Naive thymus-derived CD8-positive, alpha-beta T cell (primary cell): ENCODE data around the gene HSFX4. TPM values are rescaled to one million over a fixed set of nuclear protein-coding genes. Genes with fewer than 3 reads are reported as not detected.
"Not testable (repeated sequence)": the region's sequence is repeated elsewhere in the genome, so short reads cannot be mapped to it uniquely, and the experiment has no call there.

Experiments
- ATAC-seq, 2 donors: fragments of 150-1000 bp; cut with Tn5 transposase in 1 of 2; sonication (Bioruptor Pico), chemical (Tn5 transposase) in 1 of 2; 1 replicate in 1 of 2; 2 replicates in 1 of 2; pipeline ENCODE4 v1.10.0; 2021; ENCODE audit warnings: mild to moderate bottlenecking in 2 of 2, moderate library complexity in 2 of 2
- POLR2A ChIA-PET: fragments of 350-600 bp; sonication (Branson Sonifier 250); formaldehyde crosslinking; loops from one replicate; lab custom pipeline; 2021; ENCODE audit warnings: antibody characterized with exemption; lab: Charles Lee
- DNase-seq, 10 donors: peaks; one replicate each; pipeline versions ENCODE4 v3.0.0 to v3.0.0-alpha.2; 2020 to 2022
- H3K27ac Mint-ChIP-seq, 10 donors: one replicate each; pipeline ENCODE4 v1.8.0; 2020 to 2022; ENCODE audit warnings: mild to moderate bottlenecking in 10 of 10, mixed read lengths in 10 of 10, moderate library complexity in 4 of 10, inconsistent platforms in 1 of 10
- H3K27me3 Mint-ChIP-seq, 5 donors: one replicate each; pipeline ENCODE4 v1.8.0; 2021 to 2022; ENCODE audit warnings: mixed read lengths in 5 of 5
- H3K36me3 Mint-ChIP-seq, 3 donors: one replicate each; pipeline ENCODE4 v1.8.0; 2020 to 2022; ENCODE audit warnings: mixed read lengths in 3 of 3, mild to moderate bottlenecking in 2 of 3, inconsistent platforms in 1 of 3
- H3K4me1 Mint-ChIP-seq, 4 donors: one replicate each; pipeline ENCODE4 v1.8.0; 2021 to 2022; ENCODE audit warnings: mixed read lengths in 4 of 4
- H3K4me3 Mint-ChIP-seq, 10 donors: one replicate each; pipeline ENCODE4 v1.8.0; 2020 to 2022; ENCODE audit warnings: mild to moderate bottlenecking in 10 of 10, mixed read lengths in 10 of 10, moderate library complexity in 6 of 10, inconsistent platforms in 1 of 10
- H3K9me3 Mint-ChIP-seq, 9 donors: one replicate each; pipeline ENCODE4 v1.8.0; 2020 to 2022; ENCODE audit warnings: mixed read lengths in 9 of 9, mild to moderate bottlenecking in 3 of 9, inconsistent platforms in 1 of 9, moderate library complexity in 1 of 9
- polyA plus RNA-seq, 3 donors: library from polyadenylated mRNA; unstranded; fragments of 300-500 nt; fragmentation: Illumina TruSeq; gene quantifications; one replicate each; pipeline ENCODE4 v1.2.3, GENCODE V29; 2021
- total RNA-seq, 8 experiments: library from RNA in 2 of 8; stranded (reverse) in 2 of 8; gene quantifications; one replicate each; pipeline ENCODE4 v1.2.3 and lab custom pipeline; 2021 to 2026

Gene HSFX4
- total and polyA plus RNA-seq, 5 experiments from 2014 or later = not detected

DNA sequence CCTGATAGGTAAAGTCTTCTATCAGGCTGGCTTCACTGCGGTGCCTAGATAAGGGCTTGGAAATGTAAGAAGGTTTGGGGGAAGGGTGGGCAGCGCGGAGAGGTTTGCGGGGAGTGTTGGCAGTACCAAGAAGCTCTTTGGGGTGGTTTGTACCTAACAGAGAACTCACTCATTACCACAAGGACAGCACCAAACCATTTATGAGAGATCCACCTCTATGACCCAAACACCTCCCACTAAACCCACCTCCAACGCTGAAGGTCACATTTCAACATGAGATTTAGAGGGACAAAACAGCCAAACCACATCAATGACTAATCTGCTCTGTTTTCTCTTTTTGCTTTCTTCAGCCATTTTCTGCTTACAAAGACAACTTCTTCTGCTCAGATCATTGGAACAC is 4.9 kb upstream of the HSFX4 start:
- ATAC-seq, H3K27ac Mint-ChIP-seq, DNase-seq, H3K4me3 Mint-ChIP-seq, H3K9me3 Mint-ChIP-seq, H3K36me3 Mint-ChIP-seq, H3K4me1 Mint-ChIP-seq, H3K27me3 Mint-ChIP-seq, POLR2A ChIA-PET: not testable (repeated sequence)

DNA sequence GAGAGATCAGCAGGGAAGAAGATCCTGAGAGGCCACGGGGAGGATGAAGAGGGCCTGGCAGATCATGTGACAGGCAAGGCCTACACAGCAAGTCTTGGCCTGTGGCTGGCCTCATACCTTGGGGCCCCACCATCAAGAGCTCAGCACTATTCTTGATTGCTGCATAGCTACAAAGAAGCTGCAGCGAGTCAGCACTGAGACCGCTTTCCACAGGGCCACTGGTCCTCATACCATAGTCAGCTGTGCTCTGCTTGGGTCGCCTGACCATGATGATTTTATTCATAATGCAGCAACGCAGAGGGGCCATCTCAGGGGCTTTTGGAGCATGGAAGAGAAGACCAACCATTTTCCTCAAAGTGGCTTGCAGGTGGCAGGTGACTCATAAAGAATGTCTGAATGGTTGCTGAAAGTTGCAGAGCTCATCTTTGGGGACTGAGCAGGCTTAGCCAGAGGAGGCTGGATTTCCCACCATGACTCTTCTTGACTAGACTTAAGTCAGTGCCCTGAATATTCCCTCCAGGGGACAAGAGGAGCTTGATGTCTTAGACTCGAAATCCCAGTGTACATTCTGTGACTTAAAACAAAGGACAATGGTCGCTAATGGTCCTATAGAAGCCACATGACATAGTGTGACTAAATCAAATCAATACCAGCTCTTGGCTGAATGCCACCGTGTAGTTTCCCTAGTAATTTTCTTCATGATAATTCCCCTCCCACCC is 2.0 kb upstream of the HSFX4 start:
- H3K27me3 Mint-ChIP-seq, POLR2A ChIA-PET, H3K36me3 Mint-ChIP-seq, H3K4me3 Mint-ChIP-seq, H3K9me3 Mint-ChIP-seq, H3K4me1 Mint-ChIP-seq, H3K27ac Mint-ChIP-seq, DNase-seq, ATAC-seq: not testable (repeated sequence)

DNA sequence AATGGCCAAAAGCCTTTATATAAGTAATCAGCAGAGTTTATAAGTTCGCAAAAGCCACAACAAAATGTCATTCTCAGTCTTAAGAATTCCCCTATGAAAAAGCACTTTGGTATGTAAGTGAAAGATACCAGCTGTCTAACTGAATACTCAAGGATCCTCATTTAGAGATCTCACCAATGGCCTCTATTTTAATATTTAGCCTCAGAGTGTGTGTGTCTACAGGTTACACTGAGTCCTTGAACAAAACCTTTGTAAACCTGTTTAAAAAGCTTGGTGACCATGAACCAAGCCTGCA is 1.5 kb upstream of the HSFX4 start:
- H3K4me3 Mint-ChIP-seq, POLR2A ChIA-PET, DNase-seq, H3K4me1 Mint-ChIP-seq, H3K9me3 Mint-ChIP-seq, H3K27me3 Mint-ChIP-seq, ATAC-seq, H3K36me3 Mint-ChIP-seq, H3K27ac Mint-ChIP-seq: not testable (repeated sequence)

DNA sequence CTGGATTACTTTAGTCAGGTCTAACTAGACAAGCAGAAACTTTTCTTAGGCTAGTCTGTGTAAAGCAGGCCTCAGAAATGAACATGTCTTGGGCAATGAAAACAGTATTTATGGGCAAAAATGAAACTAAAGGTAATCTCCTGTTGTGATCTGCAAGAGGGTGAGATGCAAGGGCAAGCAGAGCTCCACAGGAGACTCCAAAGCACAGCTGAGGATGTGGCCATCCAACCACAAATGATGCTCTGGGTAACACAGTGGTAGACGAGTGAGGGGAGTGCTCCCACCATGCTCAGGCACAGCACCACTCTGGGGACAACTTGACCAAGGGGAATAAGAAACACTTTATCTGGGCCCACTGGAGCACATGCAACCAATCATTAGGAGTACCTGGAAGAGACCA is 738 bp upstream of the HSFX4 start:
- POLR2A ChIA-PET, H3K36me3 Mint-ChIP-seq, H3K27me3 Mint-ChIP-seq, H3K4me3 Mint-ChIP-seq, DNase-seq, H3K4me1 Mint-ChIP-seq, H3K27ac Mint-ChIP-seq, ATAC-seq, H3K9me3 Mint-ChIP-seq: not testable (repeated sequence)

DNA sequence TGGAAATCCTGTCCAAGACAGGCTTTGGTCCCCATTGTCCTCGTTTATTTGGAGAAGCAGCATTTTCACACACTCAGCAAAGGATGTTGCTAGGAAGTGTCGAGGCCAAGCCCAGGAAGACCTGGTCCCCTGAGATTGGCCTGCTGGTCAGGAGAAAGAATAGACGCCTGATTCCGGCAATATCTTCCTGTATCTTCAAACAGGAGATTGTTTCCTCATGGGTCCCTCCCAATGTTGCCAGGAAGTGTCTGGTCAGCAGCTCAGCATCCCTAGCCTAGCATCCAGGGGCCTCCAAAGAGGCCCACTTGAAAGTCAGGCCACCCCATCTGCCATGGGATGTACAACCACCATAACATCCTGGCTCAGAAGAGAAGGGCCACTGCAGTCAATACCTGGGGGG is 2.0 kb downstream of the HSFX4 start:
- H3K4me3 Mint-ChIP-seq, ATAC-seq, H3K27me3 Mint-ChIP-seq, DNase-seq, H3K4me1 Mint-ChIP-seq, H3K9me3 Mint-ChIP-seq, H3K27ac Mint-ChIP-seq, H3K36me3 Mint-ChIP-seq, POLR2A ChIA-PET: not testable (repeated sequence)

DNA sequence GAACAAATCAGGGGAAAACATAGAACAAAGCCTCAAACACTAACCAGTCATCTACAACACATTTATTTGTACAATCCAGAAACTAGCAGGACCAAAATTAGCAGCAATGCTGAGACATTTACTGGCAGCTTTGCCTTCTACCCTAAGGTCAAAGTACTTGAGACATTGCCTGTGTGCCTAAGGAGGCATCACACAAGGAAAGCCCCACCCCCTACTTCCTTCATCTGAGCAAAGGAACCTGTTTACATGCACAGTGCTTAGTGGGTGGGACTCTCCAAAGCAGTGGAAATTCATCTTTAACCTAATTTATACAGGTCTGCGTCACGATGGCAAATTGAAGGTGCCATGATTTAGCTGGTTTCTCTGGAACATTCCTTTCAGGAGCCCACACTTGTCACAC is 2.8 kb downstream of the HSFX4 start:
- H3K4me1 Mint-ChIP-seq, DNase-seq, H3K36me3 Mint-ChIP-seq, H3K9me3 Mint-ChIP-seq, H3K4me3 Mint-ChIP-seq, ATAC-seq, POLR2A ChIA-PET, H3K27me3 Mint-ChIP-seq, H3K27ac Mint-ChIP-seq: not testable (repeated sequence)

DNA sequence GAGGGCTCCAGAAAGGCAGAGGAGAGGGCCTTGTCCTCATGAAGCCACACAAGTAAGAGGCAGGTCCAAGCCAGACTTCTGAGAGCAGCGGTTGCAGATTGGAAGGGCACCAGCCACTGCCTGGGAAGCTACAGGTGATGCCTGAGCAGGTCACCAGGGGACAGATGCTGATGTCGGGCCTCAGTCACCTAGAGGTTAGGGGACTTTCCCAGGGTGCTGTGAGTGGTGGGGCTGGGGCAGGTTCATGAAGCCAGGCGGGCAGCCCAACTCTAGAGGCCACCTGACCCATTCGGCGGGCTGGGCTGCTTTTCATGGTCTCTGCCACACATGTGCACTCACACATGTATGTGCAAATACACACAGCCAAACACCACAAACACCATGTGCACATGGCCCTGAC is 3.6 kb downstream of the HSFX4 start:
- H3K4me3 Mint-ChIP-seq, ATAC-seq, H3K27ac Mint-ChIP-seq, H3K27me3 Mint-ChIP-seq, POLR2A ChIA-PET, H3K9me3 Mint-ChIP-seq, H3K36me3 Mint-ChIP-seq, H3K4me1 Mint-ChIP-seq, DNase-seq: not testable (repeated sequence)

DNA sequence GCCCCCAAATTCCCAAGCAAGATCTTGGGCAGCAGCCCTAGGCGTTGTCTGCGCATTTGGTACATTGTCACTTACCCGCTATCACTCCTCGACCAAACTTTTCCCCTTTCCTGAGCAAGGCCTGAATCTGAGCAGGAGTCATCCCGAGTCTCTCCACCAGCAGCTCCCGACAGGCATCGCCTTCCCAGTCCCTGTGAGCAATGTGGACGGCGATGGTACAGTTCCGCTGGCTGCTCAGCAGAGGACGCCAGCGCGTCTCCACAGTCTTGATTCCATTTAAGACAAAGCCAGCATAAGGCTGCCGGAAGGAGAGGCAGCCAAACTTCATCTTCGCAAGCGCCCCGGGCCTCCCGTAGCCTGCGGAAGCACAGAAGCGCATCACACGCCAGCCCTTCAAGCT is 4.2 kb downstream of the HSFX4 start:
- H3K4me3 Mint-ChIP-seq, H3K27me3 Mint-ChIP-seq, POLR2A ChIA-PET, H3K4me1 Mint-ChIP-seq, DNase-seq, H3K9me3 Mint-ChIP-seq, H3K36me3 Mint-ChIP-seq, ATAC-seq, H3K27ac Mint-ChIP-seq: not testable (repeated sequence)

DNA sequence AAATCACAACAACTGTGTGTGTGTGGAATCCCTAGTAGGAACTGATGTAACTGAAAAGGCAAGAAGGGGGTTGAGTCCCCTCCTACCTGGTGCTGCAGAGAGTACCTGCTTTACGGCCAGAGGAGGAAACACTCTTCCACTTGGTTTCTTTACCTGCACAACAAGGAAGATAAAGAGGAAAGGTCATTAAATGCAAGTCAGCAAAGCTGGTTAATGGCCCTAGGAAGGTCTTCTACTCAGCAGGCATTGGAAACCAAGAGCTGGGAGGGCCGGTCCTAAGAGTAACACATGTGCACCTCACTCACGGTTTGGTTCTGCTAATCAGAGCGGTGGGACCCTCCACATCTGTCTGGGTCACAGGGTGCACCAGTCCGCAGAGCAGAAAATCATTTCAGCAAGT is 8.0 kb downstream of the HSFX4 start:
- H3K27me3 Mint-ChIP-seq, H3K9me3 Mint-ChIP-seq, H3K36me3 Mint-ChIP-seq, DNase-seq, ATAC-seq, POLR2A ChIA-PET, H3K4me1 Mint-ChIP-seq: not testable (repeated sequence)
- Mint-ChIP-seq H3K4me3 (peak overlapping the region; percentile 84 to 97 (median 94)), H3K27ac (peak overlapping the region in 9 of 10 donors; percentile 25 to 99 (median 98))

DNA sequence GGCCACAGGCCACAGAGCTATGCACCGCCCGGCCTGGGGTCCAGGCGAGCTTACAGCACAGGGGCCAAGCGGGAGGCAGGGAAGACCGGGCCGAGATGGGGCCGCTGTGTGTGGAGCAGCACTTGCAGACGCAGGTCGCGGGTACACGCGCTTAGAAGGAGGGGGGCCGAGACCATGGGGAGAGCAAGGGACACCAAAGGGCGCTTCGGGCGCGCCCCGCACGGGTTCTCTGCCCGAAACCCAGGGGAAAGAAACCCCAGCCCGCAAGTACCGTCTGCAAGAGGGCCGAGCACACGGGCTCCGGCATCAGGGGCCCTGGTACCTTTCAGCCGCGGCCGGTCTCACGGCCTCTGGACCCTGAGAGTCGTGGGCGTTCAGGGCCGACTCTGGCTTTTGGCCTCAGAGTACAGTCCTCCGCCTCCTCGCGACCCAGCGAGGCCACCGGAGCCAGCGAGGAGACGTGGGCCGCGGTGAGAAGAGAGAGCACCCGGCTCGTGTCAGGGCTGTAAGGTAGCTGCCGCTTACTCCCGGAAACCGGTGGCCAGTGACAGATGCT is 8.6 kb downstream of the HSFX4 start:
- Mint-ChIP-seq H3K9me3 (no peaks in the 10 kb centered on the region), H3K27ac (peak overlapping the region; percentile 94 to 99 (median 98)), H3K4me1 (peaks cover 0 to 5% (median 3%) of the 10 kb centered on the region in 4 donors), H3K36me3 (peaks cover 0 to 7% (median 0%) of the 10 kb centered on the region in 3 donors), H3K4me3 (peak overlapping the region; percentile 84 to 97 (median 94)), H3K27me3 (no peaks in the 10 kb centered on the region)
- ATAC-seq (no peak), DNase-seq (peak in 6 of 10 donors; percentile 11 to 61 (median 21))
- POLR2A ChIA-PET = interaction anchor here (0.6 to 3.4 kb wide), 6 partner anchors 22 to 1458 kb away, joined by 3 to 41 read pairs (median 3); partner anchors contain the start of genes EOLA1 and IDS

DNA sequence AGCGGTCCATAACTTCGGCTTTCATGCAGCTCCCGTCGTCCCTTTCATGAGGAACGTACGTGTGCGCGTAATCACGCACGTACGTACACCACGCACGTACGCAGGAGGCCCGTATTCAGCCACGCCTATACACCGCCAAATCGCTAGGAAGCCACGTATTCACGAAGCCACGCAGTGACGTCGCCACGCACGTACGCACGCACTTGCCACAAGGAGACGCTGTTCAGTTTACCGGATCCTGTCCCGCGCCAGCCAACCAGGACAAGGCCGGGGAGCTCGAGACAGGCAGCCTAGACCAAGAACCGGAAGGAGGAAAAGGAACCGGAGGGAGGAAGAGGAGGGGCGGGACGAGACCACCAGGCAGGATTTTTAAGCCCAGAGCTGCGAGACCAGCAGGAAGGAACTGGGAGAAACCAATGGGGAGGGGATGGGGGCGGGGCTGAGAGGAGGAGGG is 9.1 kb downstream of the HSFX4 start, which contains the start of gene EOLA2:
EOLA2 (minus strand) TSS at position 65 of the 454 bp plus-strand sequence. CDS start 4,617 bp downstream, outside the sequence.
- ATAC-seq = peak; percentile 55 to 64
- H3K36me3 Mint-ChIP-seq = peaks cover 0 to 5% (median 0%) of the 10 kb centered on the region in 3 donors
- peak within 1 kb of the TSS; percentile 84 to 97 (median 94) for H3K4me3 Mint-ChIP-seq
- peak; percentile 70 to 97 (median 92) for DNase-seq
- H3K9me3 Mint-ChIP-seq = no peaks in the 10 kb centered on the region
- H3K27me3 Mint-ChIP-seq = no peaks in the 10 kb centered on the region
- peak within 1 kb of the TSS; percentile 94 to 99 (median 98) for H3K27ac Mint-ChIP-seq
- H3K4me1 Mint-ChIP-seq = peaks cover 0 to 5% (median 3%) of the 10 kb centered on the region in 4 donors
- POLR2A ChIA-PET = interaction anchor here (0.6 to 3.4 kb wide), 10 partner anchors 22 to 1458 kb away, joined by 3 to 41 read pairs (median 4); partner anchors contain the start of genes EOLA1, IDS, MTM1 and MTMR1

DNA sequence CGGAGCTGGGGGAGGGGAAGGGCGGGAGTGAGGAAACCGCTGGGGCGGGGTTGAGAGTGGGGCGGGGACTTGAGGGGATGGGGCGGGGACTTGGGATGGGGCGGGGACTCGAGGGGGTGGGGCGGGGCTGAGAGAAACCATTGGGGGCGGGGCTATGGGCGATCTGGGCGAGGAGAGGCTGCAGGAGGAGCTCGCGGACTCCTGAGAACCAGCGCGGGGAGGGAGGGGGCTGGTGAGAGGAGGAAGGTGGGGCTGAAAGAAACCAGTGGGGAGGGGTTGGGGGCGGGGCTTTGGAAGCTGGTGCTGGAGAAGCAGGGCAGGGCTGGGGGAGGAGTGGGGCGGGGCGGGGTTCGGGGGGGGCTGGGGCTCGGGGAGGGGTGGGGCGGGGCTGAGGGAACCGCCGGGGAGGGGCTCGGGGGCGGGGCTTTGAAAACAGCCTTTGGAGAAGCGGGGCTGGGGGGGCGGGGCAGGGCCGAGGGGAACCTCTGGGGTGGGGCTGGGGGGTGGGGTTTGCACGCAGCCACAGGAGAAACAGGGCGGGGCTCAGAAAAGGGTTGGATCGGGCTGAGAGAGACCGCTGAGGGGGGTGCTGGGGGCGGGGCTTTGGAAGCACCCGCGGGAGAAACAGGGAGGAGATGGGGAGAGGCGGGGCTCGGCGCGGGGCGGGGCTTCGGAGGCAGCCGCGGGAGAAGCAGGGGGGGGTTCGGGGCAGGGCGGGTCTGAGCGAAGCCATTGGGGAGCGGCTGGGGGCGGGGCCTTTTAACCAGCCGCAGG is 9.7 kb downstream of the HSFX4 start:
- peak; percentile 4 to 6 for ATAC-seq
- POLR2A ChIA-PET = interaction anchor here (0.6 to 3.4 kb wide), 11 partner anchors 12 to 1107 kb away, joined by 3 to 41 read pairs (median 4); partner anchors contain the start of genes EOLA1, IDS, MTM1 and MTMR1
- H3K4me1 Mint-ChIP-seq = peaks cover 0 to 5% (median 3%) of the 10 kb centered on the region in 4 donors
- H3K27me3 Mint-ChIP-seq = no peaks in the 10 kb centered on the region
- peak; percentile 71 to 96 (median 86) for DNase-seq
- no peaks in the 10 kb centered on the region for H3K9me3 Mint-ChIP-seq
- peaks cover 0 to 5% (median 0%) of the 10 kb centered on the region in 3 donors for H3K36me3 Mint-ChIP-seq
- peak overlapping the region in 7 of 10 donors; percentile 69 to 98 (median 97) for H3K27ac Mint-ChIP-seq
- peak overlapping the region; percentile 36 to 97 (median 88) for H3K4me3 Mint-ChIP-seq

DNA sequence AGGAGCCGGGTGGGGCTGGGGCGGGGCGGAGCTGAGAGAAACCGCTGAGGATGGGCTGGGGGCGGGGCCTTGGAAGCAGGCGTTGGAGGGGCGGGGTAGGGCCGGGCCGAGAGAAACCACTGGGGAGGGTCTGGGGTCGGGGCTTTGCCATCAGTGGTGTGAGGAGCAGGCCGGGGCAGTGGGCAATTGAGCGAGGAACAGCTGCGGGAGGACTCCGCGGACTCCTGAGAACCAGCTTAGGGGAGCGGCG is 10.2 kb downstream of the HSFX4 start:
- Mint-ChIP-seq H3K36me3 (peaks cover 0 to under 1% (median 0%) of the 10 kb centered on the region in 3 donors), H3K27ac (peak overlapping the region; percentile 81 to 98 (median 96)), H3K9me3 (no peaks in the 10 kb centered on the region), H3K4me1 (peaks cover 0 to 5% (median 2%) of the 10 kb centered on the region in 4 donors), H3K4me3 (peak overlapping the region; percentile 88 to 96 (median 90)), H3K27me3 (no peaks in the 10 kb centered on the region)
- peak in 1 of 10 donors; percentile 83 for DNase-seq
- peak; percentile 30 to 31 for ATAC-seq
- POLR2A ChIA-PET = interaction anchor here (1.1 to 3.4 kb wide), 9 partner anchors 11 to 1457 kb away, joined by 3 to 41 read pairs (median 5); partner anchors contain the start of genes EOLA1, IDS, MTM1 and MTMR1
